Subcutaneous adipose tissue (tissue), 4 donors: ENCODE data around the gene GPR176. TPM values are rescaled to one million over a fixed set of nuclear protein-coding genes. Genes with fewer than 3 reads are reported as not detected.

ENCODE experiments used
- total RNA-seq, 4 donors: library from RNA; depleted of rRNA; stranded (reverse); fragments of >200 nt; gene quantifications; one replicate each; pipeline ENCODE4 v1.1.0, GENCODE V29; 2016
- TF ChIP-seq, protein P1 (sequence below): fragments of 450-650 bp; IDR thresholded peaks from one replicate; pipeline ENCODE4 v1.5.1; 2016; ENCODE audit warnings: low read depth, mild to moderate bottlenecking, control low read depth, antibody characterized with exemption, moderate library complexity

Gene GPR176
- total RNA-seq, 4 donors from 2014 or later = 3.8 to 13.0 (median 9.5) TPM

DNA sequence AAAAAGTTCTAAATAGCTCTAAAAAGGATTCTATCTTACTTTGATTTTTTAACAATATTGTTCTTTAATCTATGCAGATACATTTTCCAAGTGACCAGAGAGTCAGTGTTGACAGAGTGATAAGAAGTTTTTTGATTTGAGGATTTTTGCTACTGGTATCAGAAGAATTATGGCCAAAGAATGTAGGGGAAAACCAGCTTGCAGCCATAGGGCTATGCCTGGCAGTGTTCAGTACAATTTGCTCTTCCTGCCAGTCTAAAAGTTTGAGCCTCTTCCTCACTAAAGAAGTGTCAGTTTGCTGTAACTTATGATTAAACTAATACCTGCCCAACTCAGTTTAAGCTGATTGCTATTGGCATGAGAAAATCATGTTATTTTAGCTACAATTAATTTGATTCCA, 102.2 kb downstream of the GPR176 start:
- TF ChIP-seq, protein P1, sequence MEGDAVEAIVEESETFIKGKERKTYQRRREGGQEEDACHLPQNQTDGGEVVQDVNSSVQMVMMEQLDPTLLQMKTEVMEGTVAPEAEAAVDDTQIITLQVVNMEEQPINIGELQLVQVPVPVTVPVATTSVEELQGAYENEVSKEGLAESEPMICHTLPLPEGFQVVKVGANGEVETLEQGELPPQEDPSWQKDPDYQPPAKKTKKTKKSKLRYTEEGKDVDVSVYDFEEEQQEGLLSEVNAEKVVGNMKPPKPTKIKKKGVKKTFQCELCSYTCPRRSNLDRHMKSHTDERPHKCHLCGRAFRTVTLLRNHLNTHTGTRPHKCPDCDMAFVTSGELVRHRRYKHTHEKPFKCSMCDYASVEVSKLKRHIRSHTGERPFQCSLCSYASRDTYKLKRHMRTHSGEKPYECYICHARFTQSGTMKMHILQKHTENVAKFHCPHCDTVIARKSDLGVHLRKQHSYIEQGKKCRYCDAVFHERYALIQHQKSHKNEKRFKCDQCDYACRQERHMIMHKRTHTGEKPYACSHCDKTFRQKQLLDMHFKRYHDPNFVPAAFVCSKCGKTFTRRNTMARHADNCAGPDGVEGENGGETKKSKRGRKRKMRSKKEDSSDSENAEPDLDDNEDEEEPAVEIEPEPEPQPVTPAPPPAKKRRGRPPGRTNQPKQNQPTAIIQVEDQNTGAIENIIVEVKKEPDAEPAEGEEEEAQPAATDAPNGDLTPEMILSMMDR = no peak

DNA sequence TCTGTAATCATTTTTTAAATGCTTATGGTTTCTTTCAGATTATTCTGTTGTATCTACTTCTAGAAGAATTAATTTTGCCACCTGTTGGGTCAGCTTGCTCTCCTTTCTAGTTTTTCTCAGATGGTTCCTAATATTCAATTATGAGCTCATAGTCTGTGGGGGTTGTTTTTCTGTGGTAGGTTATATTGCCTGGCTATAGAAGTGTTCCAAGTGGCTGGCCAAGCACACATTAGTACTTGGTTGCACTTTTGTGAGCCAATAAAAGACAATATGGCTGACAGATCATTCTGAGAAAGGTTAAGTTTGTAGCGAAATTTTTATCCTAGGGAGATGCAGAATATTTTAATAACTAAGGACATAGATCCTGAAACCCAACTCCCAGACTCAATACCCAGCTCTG, 105.6 kb downstream of the GPR176 start:
- TF ChIP-seq, protein P1 = no peak

DNA sequence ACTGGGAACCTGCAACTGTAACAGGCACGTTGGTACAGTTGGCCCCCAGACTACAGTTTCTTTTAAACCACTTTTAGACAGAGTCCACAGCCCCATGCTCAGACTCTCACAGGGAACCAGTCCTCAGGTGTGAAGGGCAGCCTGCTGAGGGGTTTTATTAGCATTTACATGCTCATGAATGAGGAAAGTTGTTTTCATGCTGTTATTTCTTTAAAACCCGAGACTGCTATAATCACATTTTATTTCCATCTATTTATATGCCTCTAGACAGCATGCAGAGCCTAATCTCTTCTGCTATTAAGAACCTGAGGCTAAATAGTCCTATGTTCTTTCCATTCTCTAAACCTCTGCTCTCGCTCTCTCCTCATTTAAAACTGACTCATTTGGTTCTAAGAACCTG, 111.2 kb downstream of the GPR176 start:
- TF ChIP-seq, protein P1 = no peak

DNA sequence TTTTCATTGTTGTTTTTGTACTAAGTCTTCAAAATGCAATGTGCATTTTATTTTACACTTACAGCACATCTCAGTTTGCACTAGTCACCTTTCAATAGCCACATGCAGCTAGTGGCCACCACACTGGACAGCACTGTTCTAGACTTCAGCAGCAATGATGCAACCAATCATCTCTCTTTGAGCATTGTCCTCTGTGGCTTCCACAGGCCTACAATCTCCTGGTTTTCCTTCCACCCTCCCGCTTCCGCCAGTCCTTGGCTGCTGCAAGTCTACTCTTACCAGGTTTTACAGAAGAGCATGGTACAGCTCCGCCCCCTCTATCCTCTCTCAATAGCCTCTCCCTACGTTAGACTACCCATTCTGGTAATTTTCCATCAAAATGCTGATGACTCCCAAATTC, 112.3 kb downstream of the GPR176 start:
- TF ChIP-seq, protein P1 = no peak

DNA sequence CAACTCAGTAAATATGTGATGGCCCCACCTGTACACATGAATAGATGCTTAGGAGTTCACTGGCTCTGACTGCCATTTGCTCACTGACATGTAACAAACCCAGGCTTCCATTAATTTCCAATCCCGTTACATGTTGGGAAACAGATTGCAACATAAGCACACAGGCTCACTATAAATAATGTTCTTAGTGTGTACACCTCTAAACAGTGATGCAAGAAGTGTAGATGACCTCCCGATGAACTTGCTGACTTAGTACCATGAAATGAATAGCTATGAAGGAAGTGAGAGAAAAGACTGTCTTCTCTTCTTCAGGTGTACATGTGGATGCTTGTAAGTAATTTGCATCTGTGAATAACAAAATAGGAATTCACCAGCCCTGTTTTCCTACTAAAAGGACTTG, 116.0 kb downstream of the GPR176 start:
- TF ChIP-seq, protein P1 = no peak

DNA sequence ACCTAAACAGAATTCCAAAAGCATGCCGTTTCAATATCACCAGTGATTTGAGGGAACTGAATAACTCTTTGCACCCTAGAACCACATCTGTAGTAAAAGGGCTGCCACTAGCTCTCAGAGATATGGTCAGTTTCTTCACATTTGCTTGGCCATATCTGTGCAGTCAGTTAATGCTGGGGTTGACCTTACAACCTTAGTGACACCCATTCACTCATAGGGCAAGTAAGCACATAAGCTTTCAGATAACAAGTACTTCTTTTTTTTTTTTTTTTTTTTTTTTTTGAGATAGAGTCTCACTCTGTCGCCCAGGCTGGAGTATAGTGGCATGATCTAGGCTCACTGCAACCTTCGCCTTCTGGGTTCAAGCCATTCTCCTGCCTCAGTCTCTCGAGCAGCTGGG, 117.0 kb downstream of the GPR176 start:
- TF ChIP-seq, protein P1 = no peak

DNA sequence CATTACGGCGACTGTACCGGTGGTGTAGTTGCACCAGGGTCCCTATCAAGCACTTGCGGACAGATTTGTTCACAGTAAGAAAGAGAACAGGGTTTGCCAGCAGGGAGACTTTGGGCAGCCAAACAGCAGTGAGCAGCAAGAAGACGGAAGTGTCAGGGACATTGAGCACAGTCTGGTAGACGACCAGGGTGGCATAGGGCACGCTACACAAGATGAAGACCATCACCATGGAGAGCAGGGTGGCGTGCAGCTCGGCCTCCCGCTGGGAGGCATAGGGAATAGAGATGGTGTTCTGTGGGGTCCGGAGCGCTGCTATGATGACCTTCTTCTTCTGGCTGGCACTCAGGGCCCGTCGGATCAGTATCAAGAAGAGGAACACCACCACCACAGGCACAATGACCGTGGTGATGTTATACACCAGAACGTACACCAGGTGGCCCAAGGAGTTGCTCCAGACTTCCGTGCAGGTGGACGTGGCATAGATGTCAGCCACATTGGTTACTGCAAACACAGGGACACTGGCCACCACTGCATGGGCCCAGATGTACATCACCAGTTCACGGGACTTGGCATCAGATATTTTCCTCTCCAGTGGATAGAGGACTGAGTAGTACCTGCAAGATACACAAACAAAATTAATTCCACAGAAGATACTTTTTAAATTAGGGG, 118.3 kb downstream of the GPR176 start:
- TF ChIP-seq, protein P1 = no peak
